Measurements from ENCODE around the gene TBCA.

- TF ChIP-seq ZNF423 (CRISPR knock-in tag; IDR thresholded peaks at IDR 0.05) = no peak
- no peak for TF ChIP-seq CTCF (IDR thresholded peaks at IDR 0.05)
- no peak for TF ChIP-seq TEAD4 (CRISPR knock-in tag; IDR thresholded peaks at IDR 0.05)
- no peak for TF ChIP-seq JUN (CRISPR knock-in tag; IDR thresholded peaks at IDR 0.05)
- TF ChIP-seq IRF1 (CRISPR knock-in tag; IDR thresholded peaks at IDR 0.05) = no peak; the same call in 1 of the 2 replicates
- no peak for TF ChIP-seq GABPB1 (CRISPR knock-in tag; IDR thresholded peaks at IDR 0.05)
- TF ChIP-seq USF2 (CRISPR knock-in tag; IDR thresholded peaks at IDR 0.05) = no peak
- no peak for TF ChIP-seq ZNF138 (CRISPR knock-in tag; conservative IDR thresholded peaks at IDR 0.05)
- no peak for TF ChIP-seq CBFB (CRISPR knock-in tag; IDR thresholded peaks at IDR 0.05; ENCODE audit: low read depth)
- TF ChIP-seq MXD4 (CRISPR knock-in tag; IDR thresholded peaks at IDR 0.05; ENCODE audit: borderline replicate concordance) = no peak
- TF ChIP-seq MLX (CRISPR knock-in tag; IDR thresholded peaks at IDR 0.05) = no peak
Measured at GRCh38 chr5:77774981-77775789, 954 bp downstream of the TBCA start.

Data from WTC11 (cell line).